Osteoblast (primary cell): ENCODE measurements around the gene DIAPH2. TPM values are rescaled to one million over a fixed set of nuclear protein-coding genes. Genes with fewer than 3 reads are reported as not detected.
A peak's percentile ranks its signal among the peaks of the same experiment; 100 is the strongest.

Experiments used
- DNase-seq: peaks from one replicate; pipeline ENCODE4 v3.0.0; 2011; ENCODE audit warnings: low spot score, mixed read lengths; ENCODE audit not compliant: insufficient read length; ENCODE audit errors: missing footprints
- H2AFZ ChIP-seq: 2 replicates; pipeline ENCODE4 v1.6.0; 2011; ENCODE audit warnings: mild to moderate bottlenecking, low read length
- H3K27ac ChIP-seq: 2 replicates; pipeline ENCODE4 v1.5.1; 2011; ENCODE audit warnings: mild to moderate bottlenecking, low read depth, low read length, moderate library complexity
- H3K27me3 ChIP-seq: 2 replicates; pipeline ENCODE4 v1.6.0; 2012; ENCODE audit warnings: mild to moderate bottlenecking, control low read depth, inconsistent platforms, low read length, moderate library complexity; ENCODE audit not compliant: insufficient read depth
- H3K36me3 ChIP-seq: 2 replicates; pipeline ENCODE4 v1.5.1; 2011; ENCODE audit warnings: mild to moderate bottlenecking, low read length, control low read depth, moderate library complexity; ENCODE audit not compliant: insufficient read depth
- H3K4me1 ChIP-seq: 2 replicates; pipeline ENCODE4 v1.5.1; 2011; ENCODE audit warnings: mild to moderate bottlenecking, low read length, control low read depth, moderate library complexity; ENCODE audit not compliant: insufficient read depth
- H3K4me2 ChIP-seq: 2 replicates; pipeline ENCODE4 v1.6.0; 2011; ENCODE audit warnings: mild to moderate bottlenecking, low read length; ENCODE audit not compliant: insufficient read depth
- H3K4me3 ChIP-seq: fragments of 200-600 bp; sonication (generic); 3 replicates; pipeline ENCODE4 v1.5.1; 2012; ENCODE audit warnings: mild to moderate bottlenecking, low read length, inconsistent platforms; ENCODE audit not compliant: insufficient read depth
- H3K79me2 ChIP-seq: 2 replicates; pipeline ENCODE4 v1.6.0; 2012; ENCODE audit warnings: mild to moderate bottlenecking, low read length, control low read depth, inconsistent platforms; ENCODE audit not compliant: insufficient read depth
- H3K9me3 ChIP-seq: 2 replicates; pipeline ENCODE4 v1.5.1; 2011; ENCODE audit warnings: low read depth, low read length, control low read depth
- H4K20me1 ChIP-seq: 2 replicates; pipeline ENCODE4 v1.6.0; 2012; ENCODE audit warnings: mild to moderate bottlenecking, low read length, control low read depth; ENCODE audit not compliant: insufficient read depth
- total RNA-seq: library from RNA; depleted of rRNA; stranded (reverse); fragments of >200 nt; gene quantifications from 2 replicates; pipeline ENCODE4 v1.2.3, GENCODE V29; 2012
- TF ChIP-seq, protein P1 (sequence below): IDR thresholded peaks from 2 replicates; pipeline ENCODE4 v1.5.1; 2011; ENCODE audit warnings: mild to moderate bottlenecking, low read depth, low read length, moderate library complexity; ENCODE audit errors: extremely low read depth

Gene DIAPH2
- total RNA-seq, 1 donor: 21.0 TPM

DNA sequence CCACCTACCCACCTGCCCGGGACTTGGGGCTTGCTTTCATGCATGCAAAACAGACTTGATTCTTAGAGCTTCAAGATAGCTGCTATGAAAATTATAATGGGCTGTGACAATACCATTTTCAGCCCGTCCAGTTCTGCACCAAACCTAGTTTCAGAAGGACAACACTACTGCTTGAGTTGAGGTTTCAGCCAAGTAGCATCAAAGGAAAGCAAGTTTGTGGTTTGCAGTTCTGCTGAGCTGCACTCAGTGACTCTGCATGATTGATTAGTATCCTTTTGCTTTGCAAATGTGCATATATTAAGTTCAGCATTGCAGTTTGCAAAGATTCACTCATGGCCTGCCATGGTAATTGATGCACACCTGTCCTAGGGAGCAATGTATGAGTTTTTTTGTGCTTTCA, 641.8 kb downstream of the DIAPH2 start:
- no peak for DNase-seq
- Histone ChIP-seq H3K4me2 (no peak overlapping the region), H3K4me1 (no peaks in the 10 kb centered on the region), H3K79me2 (no peaks in the 10 kb centered on the region), H3K27ac (no peak overlapping the region), H2AFZ (no peak overlapping the region), H3K27me3 (no peaks in the 10 kb centered on the region), H3K9me3 (no peaks in the 10 kb centered on the region), H4K20me1 (no peaks in the 10 kb centered on the region), H3K36me3 (no peaks in the 10 kb centered on the region), H3K4me3 (no peak overlapping the region)
- TF ChIP-seq, protein P1, sequence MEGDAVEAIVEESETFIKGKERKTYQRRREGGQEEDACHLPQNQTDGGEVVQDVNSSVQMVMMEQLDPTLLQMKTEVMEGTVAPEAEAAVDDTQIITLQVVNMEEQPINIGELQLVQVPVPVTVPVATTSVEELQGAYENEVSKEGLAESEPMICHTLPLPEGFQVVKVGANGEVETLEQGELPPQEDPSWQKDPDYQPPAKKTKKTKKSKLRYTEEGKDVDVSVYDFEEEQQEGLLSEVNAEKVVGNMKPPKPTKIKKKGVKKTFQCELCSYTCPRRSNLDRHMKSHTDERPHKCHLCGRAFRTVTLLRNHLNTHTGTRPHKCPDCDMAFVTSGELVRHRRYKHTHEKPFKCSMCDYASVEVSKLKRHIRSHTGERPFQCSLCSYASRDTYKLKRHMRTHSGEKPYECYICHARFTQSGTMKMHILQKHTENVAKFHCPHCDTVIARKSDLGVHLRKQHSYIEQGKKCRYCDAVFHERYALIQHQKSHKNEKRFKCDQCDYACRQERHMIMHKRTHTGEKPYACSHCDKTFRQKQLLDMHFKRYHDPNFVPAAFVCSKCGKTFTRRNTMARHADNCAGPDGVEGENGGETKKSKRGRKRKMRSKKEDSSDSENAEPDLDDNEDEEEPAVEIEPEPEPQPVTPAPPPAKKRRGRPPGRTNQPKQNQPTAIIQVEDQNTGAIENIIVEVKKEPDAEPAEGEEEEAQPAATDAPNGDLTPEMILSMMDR: no peak

GRCh38 chrX:97328853-97329390, 644.3 kb downstream of the DIAPH2 start:
- Histone ChIP-seq H3K4me1 (no peaks in the 10 kb centered on the region), H3K27me3 (no peaks in the 10 kb centered on the region), H4K20me1 (no peaks in the 10 kb centered on the region), H3K36me3 (no peaks in the 10 kb centered on the region), H3K27ac (no peak overlapping the region), H2AFZ (no peak overlapping the region), H3K4me3 (no peak overlapping the region), H3K9me3 (no peaks in the 10 kb centered on the region), H3K4me2 (no peak overlapping the region), H3K79me2 (no peaks in the 10 kb centered on the region)
- DNase-seq: no peak
- TF ChIP-seq, protein P1: no peak

DNA sequence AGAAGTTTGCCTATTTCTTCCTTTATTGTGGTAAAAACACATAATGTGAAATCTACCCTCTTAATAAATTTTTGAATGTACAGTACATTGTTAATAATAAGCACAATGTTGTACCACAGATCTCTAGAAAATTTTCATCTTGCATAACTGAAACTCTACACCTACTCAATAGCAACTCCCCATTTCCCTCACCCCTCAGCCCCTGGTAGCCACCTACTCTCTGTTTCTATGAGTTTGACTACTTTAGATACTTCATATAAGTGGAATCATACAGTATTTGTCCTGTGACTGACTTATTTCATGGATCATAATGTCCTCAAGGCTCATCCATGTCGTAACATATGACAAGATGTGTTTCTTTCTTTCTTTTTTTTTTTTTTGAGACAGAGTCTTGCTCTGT, 645.5 kb downstream of the DIAPH2 start:
- no peak overlapping the region for H3K27ac ChIP-seq
- H3K36me3 ChIP-seq: no peaks in the 10 kb centered on the region
- H3K4me2 ChIP-seq: no peak overlapping the region
- H2AFZ ChIP-seq: no peak overlapping the region
- H3K27me3 ChIP-seq: no peaks in the 10 kb centered on the region
- H3K79me2 ChIP-seq: no peaks in the 10 kb centered on the region
- no peaks in the 10 kb centered on the region for H3K4me1 ChIP-seq
- H3K9me3 ChIP-seq: no peaks in the 10 kb centered on the region
- H3K4me3 ChIP-seq: no peak overlapping the region
- no peaks in the 10 kb centered on the region for H4K20me1 ChIP-seq
- DNase-seq: no peak
- TF ChIP-seq, protein P1: no peak

- peak; percentile 65 for DNase-seq
Observed at GRCh38 chrX:97332963-97333362, 648.3 kb downstream of the DIAPH2 start.

More at GRCh38 chrX:97332963-97333362, 648.3 kb downstream of the DIAPH2 start:
- H3K4me2 ChIP-seq: no peak overlapping the region
- H3K4me1 ChIP-seq: no peaks in the 10 kb centered on the region
- H2AFZ ChIP-seq: no peak overlapping the region
- H3K79me2 ChIP-seq: no peaks in the 10 kb centered on the region
- H3K9me3 ChIP-seq: no peaks in the 10 kb centered on the region
- H3K27ac ChIP-seq: no peak overlapping the region
- no peaks in the 10 kb centered on the region for H3K27me3 ChIP-seq
- TF ChIP-seq, protein P1: no peak
- H4K20me1 ChIP-seq: no peaks in the 10 kb centered on the region
- H3K4me3 ChIP-seq: no peak overlapping the region
- H3K36me3 ChIP-seq: no peaks in the 10 kb centered on the region
